Vagina (tissue), 2 donors: ENCODE data around the gene POMT2. TPM values are rescaled to one million over a fixed set of nuclear protein-coding genes. Genes with fewer than 3 reads are reported as not detected.
A peak's percentile ranks its signal among the peaks of the same experiment; 100 is the strongest.

Experiments used
- DNase-seq, 2 donors: peaks; one replicate each; pipeline ENCODE4 v3.0.0-alpha.2; 2017; ENCODE audit errors: extremely low spot score in 2 of 2
- H3K27ac ChIP-seq: fragments of 200-600 bp; sonication (generic); one replicate; pipeline ENCODE4 v1.5.1; 2019
- H3K27me3 ChIP-seq: fragments of 200-600 bp; sonication (generic); one replicate; pipeline ENCODE4 v1.5.1; 2019
- H3K36me3 ChIP-seq, 2 donors: fragments of 200-600 bp; sonication (generic); one replicate each; pipeline ENCODE4 v1.5.1; 2017 to 2019
- H3K4me1 ChIP-seq: fragments of 200-600 bp; sonication (generic); one replicate; pipeline ENCODE4 v1.5.1; 2019
- H3K4me3 ChIP-seq, 2 donors: fragments of 200-600 bp; sonication (generic); 1 replicate in 1 of 2; 2 replicates in 1 of 2; pipeline ENCODE4 v1.5.1; 2016 to 2019
- H3K9me3 ChIP-seq: fragments of 200-600 bp; sonication (generic); one replicate; pipeline ENCODE4 v1.5.1; 2019
- POLR2A ChIP-seq, 2 donors: fragments of 450-650 bp; IDR thresholded peaks; one replicate each; pipeline ENCODE4 v1.6.1; 2017; ENCODE audit warnings: antibody characterized with exemption in 2 of 2, mild to moderate bottlenecking in 2 of 2, moderate library complexity in 2 of 2
- POLR2AphosphoS5 ChIP-seq, 2 donors: sonication (generic); formaldehyde crosslinking; IDR thresholded peaks; one replicate each; pipeline ENCODE4 v1.9.0; 2017; ENCODE audit warnings: antibody characterized with exemption in 2 of 2, mild to moderate bottlenecking in 2 of 2, low read depth in 1 of 2; ENCODE audit not compliant: insufficient read depth in 1 of 2
- intact Hi-C: fragments of 100-400 bp; cut with DNase I; formaldehyde crosslinking; loops from one replicate; pipeline ENCODE4 v1.15.1; 2023
- total RNA-seq: library from RNA; depleted of rRNA; stranded (reverse); fragments of >200 nt; gene quantifications from one replicate; pipeline ENCODE4 v1.2.3, GENCODE V29; 2016
- TF ChIP-seq, protein P1 (sequence below), 3 experiments: fragments of 450-650 bp in 2 of 3; fragments of 200-600 bp in 1 of 3; sonication (generic) in 1 of 3; IDR thresholded peaks; one replicate each; pipeline ENCODE4 v1.5.1; 2017 to 2019; ENCODE audit warnings: antibody characterized with exemption in 3 of 3, mild to moderate bottlenecking in 2 of 3, moderate library complexity in 2 of 3

The POMT2 gene
- total RNA-seq, 1 donor from 2014 or later = 33.1 TPM

GRCh38 chr14:77303417-77304156, 17.1 kb downstream of the POMT2 start:
- intact Hi-C loops = no loop called here
- Histone ChIP-seq H3K27ac (peak overlapping the region; percentile 82), H3K4me3 (no peak overlapping the region), H3K36me3 (peaks cover 0 to 2% of the 10 kb centered on the region in 2 donors), H3K4me1 (peaks cover 52% of the 10 kb centered on the region), H3K27me3 (no peaks in the 10 kb centered on the region), H3K9me3 (no peaks in the 10 kb centered on the region)
- DNase-seq = no peak
- no peak for TF ChIP-seq POLR2A (IDR thresholded peaks at IDR 0.05)
- TF ChIP-seq POLR2AphosphoS5 (IDR thresholded peaks at IDR 0.05; ENCODE audit: insufficient read depth in 1 of 2, low read depth in 1 of 2) = peak in 1 of 2 donors; percentile 93

DNA sequence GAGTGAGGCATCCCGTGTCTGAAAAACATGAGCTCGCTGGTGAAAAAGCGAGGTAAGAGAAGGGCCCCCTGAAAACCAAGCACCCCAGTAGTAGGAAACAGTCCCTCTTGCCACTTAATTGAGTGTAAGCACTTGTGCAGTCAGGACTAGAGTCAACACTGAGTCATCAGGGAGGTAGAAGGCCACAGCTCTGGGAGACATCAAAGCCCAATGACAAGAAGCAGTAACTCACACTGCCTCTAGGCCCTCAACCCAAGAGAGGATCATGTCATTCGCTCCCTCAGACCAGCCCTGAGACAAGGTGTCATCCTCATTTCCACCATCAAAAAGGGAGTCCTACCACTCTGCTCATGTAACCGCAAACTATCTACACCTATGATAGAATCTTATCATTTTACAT, 17.8 kb downstream of the POMT2 start:
- H3K36me3 ChIP-seq = peaks cover 0 to 8% of the 10 kb centered on the region in 2 donors
- no peaks in the 10 kb centered on the region for H3K27me3 ChIP-seq
- H3K4me3 ChIP-seq = no peak overlapping the region
- intact Hi-C loops = no loop called here
- no peaks in the 10 kb centered on the region for H3K9me3 ChIP-seq
- no peak for DNase-seq
- no peak for TF ChIP-seq POLR2A (IDR thresholded peaks at IDR 0.05)
- TF ChIP-seq, protein P1, sequence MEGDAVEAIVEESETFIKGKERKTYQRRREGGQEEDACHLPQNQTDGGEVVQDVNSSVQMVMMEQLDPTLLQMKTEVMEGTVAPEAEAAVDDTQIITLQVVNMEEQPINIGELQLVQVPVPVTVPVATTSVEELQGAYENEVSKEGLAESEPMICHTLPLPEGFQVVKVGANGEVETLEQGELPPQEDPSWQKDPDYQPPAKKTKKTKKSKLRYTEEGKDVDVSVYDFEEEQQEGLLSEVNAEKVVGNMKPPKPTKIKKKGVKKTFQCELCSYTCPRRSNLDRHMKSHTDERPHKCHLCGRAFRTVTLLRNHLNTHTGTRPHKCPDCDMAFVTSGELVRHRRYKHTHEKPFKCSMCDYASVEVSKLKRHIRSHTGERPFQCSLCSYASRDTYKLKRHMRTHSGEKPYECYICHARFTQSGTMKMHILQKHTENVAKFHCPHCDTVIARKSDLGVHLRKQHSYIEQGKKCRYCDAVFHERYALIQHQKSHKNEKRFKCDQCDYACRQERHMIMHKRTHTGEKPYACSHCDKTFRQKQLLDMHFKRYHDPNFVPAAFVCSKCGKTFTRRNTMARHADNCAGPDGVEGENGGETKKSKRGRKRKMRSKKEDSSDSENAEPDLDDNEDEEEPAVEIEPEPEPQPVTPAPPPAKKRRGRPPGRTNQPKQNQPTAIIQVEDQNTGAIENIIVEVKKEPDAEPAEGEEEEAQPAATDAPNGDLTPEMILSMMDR (IDR thresholded peaks at IDR 0.05) = no peak
- TF ChIP-seq POLR2AphosphoS5 (IDR thresholded peaks at IDR 0.05; ENCODE audit: insufficient read depth in 1 of 2, low read depth in 1 of 2) = no peak
- peaks cover 52% of the 10 kb centered on the region for H3K4me1 ChIP-seq
- peak overlapping the region; percentile 82 for H3K27ac ChIP-seq

DNA sequence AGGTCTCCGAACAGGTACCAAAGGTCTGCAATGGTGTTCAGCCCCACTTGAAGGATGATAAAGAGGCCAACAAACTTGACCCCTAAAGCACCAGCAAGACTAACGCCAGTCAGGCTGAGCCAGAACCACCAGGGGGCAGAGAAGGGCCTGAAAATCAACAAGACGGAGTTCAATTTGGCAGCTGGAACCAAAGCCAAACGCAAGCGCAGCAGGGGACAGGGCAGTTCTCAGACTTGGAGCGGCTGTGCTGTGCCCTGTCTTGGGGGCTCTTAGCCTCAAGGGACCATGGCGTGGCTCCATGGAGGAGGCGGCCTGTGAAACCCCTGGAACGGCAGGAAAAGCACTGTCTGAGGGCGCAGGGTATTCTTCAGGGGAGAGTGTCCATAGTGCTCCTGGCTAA, 19.6 kb downstream of the POMT2 start:
- Histone ChIP-seq H3K27ac (no peak overlapping the region), H3K27me3 (no peaks in the 10 kb centered on the region), H3K36me3 (peaks cover 0 to 18% of the 10 kb centered on the region in 2 donors), H3K4me1 (peaks cover 37% of the 10 kb centered on the region), H3K4me3 (no peak overlapping the region), H3K9me3 (no peaks in the 10 kb centered on the region)
- no peak for DNase-seq
- no peak for TF ChIP-seq POLR2A (IDR thresholded peaks at IDR 0.05)
- TF ChIP-seq POLR2AphosphoS5 (IDR thresholded peaks at IDR 0.05; ENCODE audit: insufficient read depth in 1 of 2, low read depth in 1 of 2) = no peak
- TF ChIP-seq, protein P1 (IDR thresholded peaks at IDR 0.05) = peak; percentile 58 to 79 (median 77)
- intact Hi-C loops = no loop called here

GRCh38 chr14:77299771-77300170, 20.9 kb downstream of the POMT2 start:
- intact Hi-C loops = no loop called here
- peaks cover 27% of the 10 kb centered on the region for H3K4me1 ChIP-seq
- peaks cover 0 to 24% of the 10 kb centered on the region in 2 donors for H3K36me3 ChIP-seq
- TF ChIP-seq POLR2AphosphoS5 (IDR thresholded peaks at IDR 0.05; ENCODE audit: insufficient read depth in 1 of 2, low read depth in 1 of 2) (no peak), POLR2A (IDR thresholded peaks at IDR 0.05) (no peak)
- TF ChIP-seq, protein P1 (IDR thresholded peaks at IDR 0.05) = no peak
- no peak for DNase-seq
- no peak overlapping the region for H3K27ac ChIP-seq
- H3K9me3 ChIP-seq = no peaks in the 10 kb centered on the region
- no peaks in the 10 kb centered on the region for H3K27me3 ChIP-seq
- no peak overlapping the region for H3K4me3 ChIP-seq

- intact Hi-C loops = no loop called here
- no peaks in the 10 kb centered on the region for H3K9me3 ChIP-seq
- no peak for DNase-seq
- H3K27ac ChIP-seq = no peak overlapping the region
- H3K4me1 ChIP-seq = peaks cover 8% of the 10 kb centered on the region
- no peak overlapping the region for H3K4me3 ChIP-seq
- H3K36me3 ChIP-seq = peaks cover 0 to 30% of the 10 kb centered on the region in 2 donors
- H3K27me3 ChIP-seq = no peaks in the 10 kb centered on the region
- TF ChIP-seq, protein P1 (IDR thresholded peaks at IDR 0.05) = no peak
- TF ChIP-seq POLR2A (IDR thresholded peaks at IDR 0.05) (no peak), POLR2AphosphoS5 (IDR thresholded peaks at IDR 0.05; ENCODE audit: insufficient read depth in 1 of 2, low read depth in 1 of 2) (no peak)
Observed at GRCh38 chr14:77296906-77297305, 23.8 kb downstream of the POMT2 start.
